Measurements from ENCODE around the gene MADD.
A peak's percentile ranks its signal among the peaks of the same experiment; 100 is the strongest.

MADD gene

DNA sequence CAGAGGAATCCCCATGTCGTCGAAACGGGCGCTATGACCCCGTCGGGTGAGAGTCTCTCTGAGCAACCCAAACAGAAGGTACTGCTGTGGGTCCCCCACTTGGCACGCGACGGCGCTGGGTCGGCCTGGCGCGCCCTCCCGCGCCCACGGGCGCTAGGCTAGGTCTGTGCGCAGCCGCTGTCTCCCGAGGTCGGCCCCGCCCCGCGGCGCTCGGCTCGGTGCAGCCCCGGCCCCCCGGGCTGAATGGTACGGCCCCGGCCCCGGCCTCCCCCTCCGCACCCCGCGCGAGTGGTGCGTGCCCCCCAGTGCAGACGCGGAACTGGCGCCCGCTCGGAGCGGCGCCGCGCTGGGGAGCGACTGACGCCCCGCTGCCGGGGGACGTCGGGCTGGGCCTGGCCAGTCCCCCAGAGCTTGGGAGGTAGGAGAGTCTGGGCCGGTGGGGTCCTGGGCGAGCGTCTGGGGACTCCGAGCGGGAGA, at the start of gene MADD:
Gene MADD, plus strand, starts transcription at position 305 of the 477 bp plus-strand sequence.
- peak; percentile 87 for DNase-seq (ENCODE audit: low read depth in 2 of 2)

GRCh38 chr11:47220401-47220821, 49.5 kb upstream of the MADD start:
- no peak for DNase-seq (ENCODE audit: low read depth in 2 of 2)

DNA sequence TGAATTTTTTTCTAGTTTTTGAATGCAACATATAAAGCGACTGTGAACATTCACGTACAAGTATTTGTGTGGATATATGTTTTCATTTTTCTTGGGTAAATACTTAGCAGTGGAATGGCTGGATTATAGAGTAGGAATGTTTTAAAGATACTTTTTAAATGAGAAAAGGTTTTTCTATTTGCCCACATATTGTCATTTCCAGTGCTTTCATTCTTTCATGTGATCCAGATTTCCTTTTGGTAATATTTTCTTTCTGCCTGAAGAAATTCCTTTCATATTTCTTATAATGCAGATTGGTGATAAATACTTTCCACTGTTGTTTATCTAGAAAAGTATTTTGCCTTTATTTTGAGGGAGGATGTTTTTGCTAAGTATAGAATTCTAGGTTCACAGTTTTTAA, 47.2 kb upstream of the MADD start:
- DNase-seq (ENCODE audit: low read depth in 2 of 2) = no peak

DNA sequence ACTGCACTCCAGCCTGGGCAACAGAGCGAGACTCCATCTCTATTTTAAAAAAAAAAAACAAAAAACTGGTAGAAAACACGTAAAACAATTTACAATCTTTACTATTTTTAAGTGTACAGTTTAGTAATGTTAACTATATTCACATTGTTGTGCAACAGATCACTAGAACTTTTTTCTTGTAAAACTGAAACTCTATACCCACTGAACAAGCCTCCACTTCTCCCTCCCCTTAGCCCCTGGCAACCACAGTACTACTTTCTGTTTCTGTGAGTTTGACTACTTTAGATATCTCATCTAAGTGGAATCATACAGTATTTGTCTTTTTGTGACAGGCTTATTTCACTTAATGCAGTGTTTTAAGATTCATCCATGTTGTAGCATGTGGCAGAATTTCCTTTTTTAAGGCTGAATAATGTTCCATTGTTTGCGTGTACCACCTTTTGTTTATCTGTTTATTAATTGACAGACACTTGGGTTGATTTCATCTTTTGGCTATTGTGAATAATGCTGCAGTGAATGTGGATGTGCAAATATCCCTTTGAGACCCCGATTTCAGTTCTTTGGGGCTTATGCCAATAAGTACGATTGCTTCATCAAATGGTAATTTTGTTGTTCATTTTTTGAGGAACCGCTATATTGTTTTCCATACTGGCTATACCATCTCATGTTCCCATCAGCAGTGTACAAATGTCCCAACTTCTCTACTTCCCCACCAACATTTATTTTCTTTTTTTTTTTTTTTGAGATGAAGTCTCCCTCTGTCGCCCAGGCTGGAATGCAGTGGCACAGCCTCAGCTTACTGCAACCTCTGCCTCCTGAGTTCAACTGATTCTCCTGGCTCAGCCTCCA, 44.2 kb upstream of the MADD start:
- DNase-seq (ENCODE audit: low read depth in 2 of 2) = no peak

DNA sequence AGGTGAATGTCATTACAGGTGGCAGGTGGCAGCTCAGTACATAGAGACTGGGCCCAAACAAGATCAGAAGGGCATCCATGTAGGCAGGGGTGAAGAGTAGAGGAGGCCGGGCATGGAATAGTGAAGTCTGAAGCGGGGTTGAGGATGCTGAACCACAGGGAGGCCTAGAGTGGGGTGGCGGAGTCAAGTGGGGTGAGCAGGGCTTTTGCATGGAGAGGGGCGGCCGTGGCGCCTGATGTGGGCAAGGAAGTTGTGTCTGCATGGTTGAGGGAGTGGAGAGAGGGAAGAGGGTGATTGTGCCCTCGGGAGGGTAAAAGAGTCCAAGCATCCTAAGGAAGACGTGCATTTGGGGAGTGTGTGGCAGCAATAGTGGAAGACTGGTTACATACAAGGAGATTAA, 40.8 kb upstream of the MADD start:
- DNase-seq (ENCODE audit: low read depth in 2 of 2) = no peak

- no peak for DNase-seq (ENCODE audit: low read depth in 2 of 2)
Measured at GRCh38 chr11:47233051-47233450, 36.9 kb upstream of the MADD start.

DNA sequence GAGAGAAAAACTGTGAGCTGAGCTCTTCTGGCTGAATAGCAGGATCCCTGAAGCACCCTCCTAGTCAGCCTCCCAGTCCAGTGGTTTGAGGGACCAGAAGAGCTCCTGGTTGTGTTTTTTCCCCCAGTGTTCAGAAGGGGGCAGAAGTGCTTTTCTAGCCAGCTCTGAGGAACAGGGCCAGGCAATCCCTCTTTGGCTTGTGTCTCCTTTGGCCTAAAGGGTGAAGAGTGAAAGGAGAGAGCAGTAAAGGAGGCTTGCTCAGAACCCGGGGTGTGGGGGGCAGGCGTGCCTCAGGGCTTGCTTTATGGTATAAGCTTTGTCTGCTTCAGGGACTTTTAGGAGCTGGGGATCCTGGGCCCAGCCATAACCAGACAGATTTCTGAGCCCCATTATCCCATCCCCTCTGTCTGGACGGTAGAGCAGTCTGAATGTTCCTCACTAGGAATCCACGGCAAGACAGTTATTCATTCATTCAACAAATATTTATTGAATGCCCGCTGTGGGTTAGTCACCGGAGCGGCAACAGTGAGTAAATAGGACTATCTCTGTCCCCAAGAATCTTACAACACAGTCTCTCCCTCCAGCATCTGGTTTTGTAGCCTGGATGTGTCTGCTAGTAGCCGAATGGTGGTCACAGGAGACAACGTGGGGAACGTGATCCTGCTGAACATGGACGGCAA, 35.8 kb upstream of the MADD start:
- no peak for DNase-seq (ENCODE audit: low read depth in 2 of 2)

DNA sequence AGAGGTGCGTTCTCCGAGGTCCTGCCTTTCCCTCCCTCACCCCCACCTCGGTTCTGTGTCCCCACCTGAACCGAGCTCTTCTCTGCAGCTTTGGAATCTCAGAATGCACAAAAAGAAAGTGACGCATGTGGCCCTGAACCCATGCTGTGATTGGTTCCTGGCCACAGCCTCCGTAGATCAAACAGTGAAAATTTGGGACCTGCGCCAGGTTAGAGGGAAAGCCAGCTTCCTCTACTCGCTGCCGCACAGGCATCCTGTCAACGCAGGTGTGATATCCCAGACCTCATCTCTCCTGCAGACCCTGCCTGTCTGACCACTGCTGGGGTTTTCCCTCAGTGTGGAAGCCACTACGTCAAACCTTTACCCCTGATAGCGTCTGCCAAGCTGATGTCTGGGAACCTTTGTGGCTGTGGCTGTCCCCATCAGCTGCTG, 35.2 kb upstream of the MADD start:
- no peak for DNase-seq (ENCODE audit: low read depth in 2 of 2)

DNA sequence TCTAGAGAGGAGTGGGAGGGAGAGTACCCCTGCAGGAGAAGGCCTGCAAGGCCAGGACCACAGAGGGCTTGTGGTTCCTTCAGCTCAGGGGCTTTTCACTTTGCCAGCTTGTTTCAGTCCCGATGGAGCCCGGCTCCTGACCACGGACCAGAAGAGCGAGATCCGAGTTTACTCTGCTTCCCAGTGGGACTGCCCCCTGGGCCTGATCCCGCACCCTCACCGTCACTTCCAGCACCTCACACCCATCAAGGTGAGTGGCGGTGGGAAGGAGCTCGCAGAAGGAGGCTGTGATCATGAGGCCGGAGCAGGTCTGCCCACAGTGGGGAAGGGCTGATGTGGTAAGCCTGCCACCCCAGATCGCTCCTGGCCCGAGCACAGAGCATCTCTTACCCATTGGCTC, 34.8 kb upstream of the MADD start:
- no peak for DNase-seq (ENCODE audit: low read depth in 2 of 2)

DNA sequence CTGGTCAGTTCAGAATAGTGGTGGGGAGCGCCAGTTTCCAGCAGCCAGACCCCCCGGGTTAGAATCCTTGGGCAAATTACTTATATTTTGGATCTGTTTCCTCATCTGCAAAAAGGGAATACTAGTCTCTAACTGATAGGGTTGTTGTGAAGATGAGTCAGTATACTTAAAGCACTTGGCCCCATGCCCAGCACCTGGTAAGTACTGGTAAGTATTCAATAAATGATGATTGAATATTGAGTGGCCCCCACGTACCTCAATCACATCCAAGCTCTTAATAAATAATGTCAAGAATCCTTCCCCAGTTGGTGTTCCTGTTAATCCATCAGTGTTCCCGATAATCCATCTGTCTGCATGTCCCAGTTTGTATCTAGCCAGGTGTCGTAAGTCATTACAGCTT, 33.5 kb upstream of the MADD start:
- DNase-seq (ENCODE audit: low read depth in 2 of 2) = no peak

GRCh38 chr11:47239852-47240251, 30.1 kb upstream of the MADD start:
- no peak for DNase-seq (ENCODE audit: low read depth in 2 of 2)

GRCh38 chr11:47241841-47242301, 28.1 kb upstream of the MADD start:
- no peak for DNase-seq (ENCODE audit: low read depth in 2 of 2)

DNA sequence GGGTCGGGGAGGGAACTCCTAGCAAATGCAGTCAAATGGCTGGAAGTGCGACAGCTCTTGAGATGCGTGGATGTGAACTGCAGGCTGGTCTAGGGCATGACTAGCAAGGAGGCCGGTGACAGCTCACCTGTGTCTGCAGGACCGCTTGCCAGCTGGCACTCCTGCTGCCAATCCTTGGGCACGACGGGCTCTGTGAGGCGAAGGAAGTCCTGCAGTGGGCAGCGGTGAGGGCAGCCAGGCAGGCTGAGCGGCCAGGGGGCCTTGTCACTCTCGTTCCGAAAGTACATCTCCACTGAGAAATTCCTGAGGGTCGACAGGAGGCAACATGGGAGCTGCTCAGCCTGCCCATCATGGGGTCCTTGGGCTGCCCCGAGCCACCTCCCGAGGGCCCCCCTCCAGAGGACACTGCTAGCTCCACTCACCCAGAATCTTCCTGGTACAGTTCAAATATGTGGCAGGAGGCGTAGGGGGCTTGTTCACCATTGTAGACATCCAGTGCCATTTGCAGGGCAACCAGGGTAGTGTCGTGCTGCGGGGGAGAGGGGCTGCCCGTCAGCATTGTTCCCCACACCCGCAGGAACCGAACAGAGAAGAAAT, 27.2 kb upstream of the MADD start:
- DNase-seq (ENCODE audit: low read depth in 2 of 2) = no peak

DNA sequence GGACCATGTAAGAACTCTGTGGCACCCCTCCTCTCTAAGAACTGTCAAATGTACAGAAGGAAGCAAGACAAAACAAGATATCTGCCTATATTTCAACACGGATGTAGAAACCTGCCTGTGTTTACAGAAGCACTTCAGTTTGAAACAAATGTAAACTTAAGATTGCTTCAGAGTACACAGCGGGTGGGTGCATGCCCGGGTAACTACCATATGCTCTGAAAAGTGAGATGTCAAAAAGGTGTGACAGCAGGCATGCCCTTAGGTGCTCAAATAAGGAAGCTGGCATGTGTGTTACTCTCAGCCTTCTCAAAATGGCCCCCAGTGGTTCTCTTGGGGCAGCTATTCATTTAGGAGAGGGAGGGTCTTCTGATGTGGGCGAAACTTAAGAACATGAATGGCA, 26.5 kb upstream of the MADD start:
- no peak for DNase-seq (ENCODE audit: low read depth in 2 of 2)

GRCh38 chr11:47244448-47245350, 25.2 kb upstream of the MADD start:
- DNase-seq (ENCODE audit: low read depth in 2 of 2) = no peak

GRCh38 chr11:47245611-47246357, 24.1 kb upstream of the MADD start:
- no peak for DNase-seq (ENCODE audit: low read depth in 2 of 2)

DNA sequence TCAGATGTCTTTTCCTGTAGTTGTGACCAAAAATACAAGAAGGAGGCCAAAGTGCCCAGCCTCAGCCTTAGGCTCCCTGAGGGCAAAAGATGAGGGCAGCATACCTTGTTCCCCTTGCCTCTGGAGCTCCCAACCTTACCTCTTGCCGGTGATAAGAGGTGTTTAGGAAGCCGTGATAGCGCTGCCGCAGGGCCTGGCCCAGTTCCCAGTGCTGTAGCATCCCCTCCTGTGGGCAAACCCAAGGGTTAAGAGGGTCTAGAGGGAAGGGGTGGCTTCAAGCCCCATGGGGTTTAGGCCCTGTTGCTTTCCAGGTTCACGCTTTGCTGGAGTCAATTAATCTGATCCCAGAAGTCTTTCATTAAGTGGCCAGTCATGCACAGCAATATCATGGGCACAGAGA, 22.4 kb upstream of the MADD start:
- no peak for DNase-seq (ENCODE audit: low read depth in 2 of 2)

GRCh38 chr11:47248304-47248663, 21.6 kb upstream of the MADD start:
- no peak for DNase-seq (ENCODE audit: low read depth in 2 of 2)

DNA sequence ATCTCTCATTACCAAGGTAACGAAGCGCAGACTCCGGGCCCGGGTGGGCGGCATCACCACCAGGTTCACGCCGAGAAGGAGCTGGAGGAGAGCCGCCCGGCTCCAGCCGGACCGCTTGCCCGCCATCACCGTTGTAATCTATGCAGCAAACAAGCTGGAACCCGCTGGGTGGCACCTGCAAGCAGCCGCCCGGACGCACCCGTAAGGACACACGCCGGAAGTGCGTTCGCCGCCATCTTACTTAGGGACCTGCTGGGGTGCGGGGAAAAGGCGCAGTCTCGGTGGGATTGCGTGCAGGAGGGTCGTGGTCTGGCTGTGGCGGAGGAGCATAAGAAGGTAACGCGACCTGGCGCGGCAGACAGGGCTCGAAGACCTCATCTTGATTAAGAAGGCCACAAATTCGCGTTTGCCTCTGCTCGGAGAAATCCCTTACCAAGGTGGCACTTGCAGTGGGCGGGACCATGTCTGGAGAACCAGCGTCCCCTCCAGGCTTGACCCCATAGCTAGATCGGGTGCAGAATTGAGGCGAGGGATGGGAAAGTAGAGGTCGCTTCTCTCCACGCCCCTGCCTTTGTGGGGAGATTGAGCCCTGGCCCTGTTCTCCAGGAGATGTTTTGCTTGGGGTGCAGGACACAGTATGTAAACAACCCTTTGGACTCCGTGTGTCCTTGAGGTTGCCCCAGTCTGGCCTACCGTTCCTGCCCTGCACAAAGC, 21.1 kb upstream of the MADD start, which contains the start of gene ACP2:
Gene ACP2, minus strand, starts transcription at position 151 of the 714 bp plus-strand sequence. Its CDS starts 25 bp downstream, at position 126.
- peak; percentile 78 to 85 for DNase-seq (ENCODE audit: low read depth in 2 of 2)

DNA sequence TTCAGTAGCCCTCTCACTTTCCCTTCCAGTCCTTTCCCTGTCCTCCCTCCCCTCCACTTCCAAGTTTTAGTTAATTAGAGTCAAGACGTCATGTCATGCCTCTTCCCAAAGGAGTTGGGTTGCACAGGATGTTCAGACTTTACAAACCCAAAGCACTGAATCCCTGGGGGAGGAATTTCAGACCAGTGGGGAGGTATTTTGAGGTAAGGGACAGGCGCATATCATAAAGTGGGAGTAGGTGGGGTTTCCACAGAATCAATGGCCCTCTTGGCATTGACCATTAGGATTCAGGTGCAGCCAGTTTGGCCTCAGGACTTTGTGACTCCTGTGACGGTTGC, 20.6 kb upstream of the MADD start:
- no peak for DNase-seq (ENCODE audit: low read depth in 2 of 2)
